ENCODE data around the gene ZNF768. TPM values are rescaled to one million over a fixed set of nuclear protein-coding genes. Genes with fewer than 3 reads are reported as not detected.

Gene ZNF768
- total RNA-seq, 2 experiments from 2014 or later = 8.3 to 9.2 TPM

DNA sequence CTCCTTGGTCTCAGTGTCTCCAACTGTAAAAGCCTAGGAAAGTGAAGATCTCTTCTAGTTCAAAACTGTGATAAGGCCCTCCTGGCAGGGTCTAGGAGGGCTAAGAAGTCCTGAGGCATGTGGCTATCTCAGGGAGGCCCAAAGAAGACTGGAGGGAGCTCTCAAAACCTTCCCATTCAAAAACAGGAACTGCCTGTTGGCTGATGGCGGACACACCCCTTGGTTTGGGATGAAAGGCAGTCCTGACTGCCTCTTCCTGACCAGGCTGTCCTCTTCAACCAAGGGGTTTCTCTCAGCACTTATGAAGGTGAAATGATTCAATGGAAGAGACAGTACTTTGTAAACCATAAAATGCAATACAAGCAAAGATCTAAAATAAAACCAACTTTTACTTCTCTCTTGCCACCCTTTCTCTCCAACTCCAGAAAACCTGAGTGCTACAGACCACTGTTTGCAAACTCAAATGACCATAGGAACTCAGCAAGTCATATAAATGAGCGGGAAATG, 27.1 kb upstream of the ZNF768 start:
- intact Hi-C loops (cut with micrococcal nuclease) = loop anchor here (10.0 kb wide), 1 partner anchor 459 kb away; the partner anchor contains the start of genes TBX6 and YPEL3

DNA sequence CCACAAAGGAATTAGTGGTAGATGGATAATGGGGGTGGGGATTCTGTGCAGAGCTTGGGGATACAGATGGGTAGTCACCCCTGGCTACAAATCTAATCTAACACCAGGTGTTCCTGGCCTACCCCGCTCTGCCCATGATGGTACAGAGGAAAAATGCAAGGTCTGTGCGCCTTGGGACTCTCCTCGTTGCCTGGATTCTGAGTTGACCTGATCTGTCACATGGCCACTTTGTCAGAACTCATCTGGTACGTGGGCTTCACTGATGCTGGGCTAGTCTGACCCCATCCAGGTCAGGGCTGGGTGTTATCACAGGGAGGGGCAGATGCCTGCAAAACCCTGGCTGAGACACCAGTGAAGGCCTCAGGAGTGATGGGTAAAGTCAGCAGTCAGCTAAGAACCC, 26.6 kb upstream of the ZNF768 start:
- no peak for DNase-seq
- Mint-ChIP-seq H3K36me3 (ENCODE audit: low read depth) (peaks cover 39% of the 10 kb centered on the region), H3K9me3 (no peaks in the 10 kb centered on the region), H3K27me3 (no peaks in the 10 kb centered on the region), H3K4me1 (ENCODE audit: low read depth) (peaks cover 59% of the 10 kb centered on the region), H3K4me3 (no peak overlapping the region), H3K27ac (peak overlapping the region; percentile 94)
- POLR2A ChIA-PET = interaction anchor here (0.6 to 2.2 kb wide), 7 partner anchors 13 to 155 kb away, joined by 3 to 17 read pairs (median 3); partner anchors contain the start of gene ZNF747
- CTCF ChIA-PET = interaction anchor here (1.2 kb wide), 1 partner anchor 33 kb away, joined by 3 read pairs; the partner anchor contains the start of gene ZNF785
- TF ChIP-seq, protein P1, sequence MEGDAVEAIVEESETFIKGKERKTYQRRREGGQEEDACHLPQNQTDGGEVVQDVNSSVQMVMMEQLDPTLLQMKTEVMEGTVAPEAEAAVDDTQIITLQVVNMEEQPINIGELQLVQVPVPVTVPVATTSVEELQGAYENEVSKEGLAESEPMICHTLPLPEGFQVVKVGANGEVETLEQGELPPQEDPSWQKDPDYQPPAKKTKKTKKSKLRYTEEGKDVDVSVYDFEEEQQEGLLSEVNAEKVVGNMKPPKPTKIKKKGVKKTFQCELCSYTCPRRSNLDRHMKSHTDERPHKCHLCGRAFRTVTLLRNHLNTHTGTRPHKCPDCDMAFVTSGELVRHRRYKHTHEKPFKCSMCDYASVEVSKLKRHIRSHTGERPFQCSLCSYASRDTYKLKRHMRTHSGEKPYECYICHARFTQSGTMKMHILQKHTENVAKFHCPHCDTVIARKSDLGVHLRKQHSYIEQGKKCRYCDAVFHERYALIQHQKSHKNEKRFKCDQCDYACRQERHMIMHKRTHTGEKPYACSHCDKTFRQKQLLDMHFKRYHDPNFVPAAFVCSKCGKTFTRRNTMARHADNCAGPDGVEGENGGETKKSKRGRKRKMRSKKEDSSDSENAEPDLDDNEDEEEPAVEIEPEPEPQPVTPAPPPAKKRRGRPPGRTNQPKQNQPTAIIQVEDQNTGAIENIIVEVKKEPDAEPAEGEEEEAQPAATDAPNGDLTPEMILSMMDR (IDR thresholded peaks at IDR 0.05) = no peak
- no peak for ATAC-seq
- intact Hi-C loops (cut with micrococcal nuclease) = loop anchor here (10.0 kb wide), 1 partner anchor 458 kb away; the partner anchor contains the start of genes TBX6 and YPEL3

More for the DNA sequence above, 27.1 kb upstream of the ZNF768 start:
- Mint-ChIP-seq H3K36me3 (ENCODE audit: low read depth) (peaks cover 39% of the 10 kb centered on the region), H3K27me3 (no peaks in the 10 kb centered on the region), H3K27ac (peak overlapping the region; percentile 94), H3K4me1 (ENCODE audit: low read depth) (peaks cover 58% of the 10 kb centered on the region), H3K9me3 (no peaks in the 10 kb centered on the region), H3K4me3 (no peak overlapping the region)
- ATAC-seq (no peak), DNase-seq (no peak)
- ChIA-PET POLR2A (interaction anchor here (0.6 to 2.2 kb wide), 4 partner anchors 12 to 25 kb away, joined by 3 to 17 read pairs (median 4); partner anchors contain the start of gene ZNF747), CTCF (interaction anchor here (1.1 to 1.2 kb wide), 2 partner anchors 14 to 32 kb away, joined by 3 read pairs; partner anchors contain the start of gene ZNF785)
- TF ChIP-seq, protein P1 (IDR thresholded peaks at IDR 0.05) = no peak

DNA sequence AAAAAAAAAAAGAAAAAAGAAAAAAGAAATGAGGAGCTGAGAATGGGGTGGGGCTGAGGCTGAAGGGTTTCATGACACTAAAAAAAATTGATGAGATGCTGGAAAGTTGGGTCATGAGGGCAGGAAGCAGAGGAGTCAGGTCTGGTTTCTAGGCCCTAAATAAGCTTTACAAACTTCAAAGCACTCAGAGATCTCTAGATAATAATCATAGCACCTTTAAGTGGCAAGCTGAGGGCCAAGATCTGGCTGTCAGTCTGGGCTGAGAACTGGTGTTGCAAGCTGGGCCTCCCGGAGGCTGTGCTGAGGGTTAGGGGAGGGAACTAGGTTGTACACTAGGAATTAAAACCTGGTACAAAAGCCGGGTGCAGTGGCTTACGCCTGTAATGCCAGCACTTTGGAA, 25.4 kb upstream of the ZNF768 start:
- POLR2A ChIA-PET = interaction anchor here (0.6 to 2.2 kb wide), 7 partner anchors 8 to 142 kb away, joined by 3 to 17 read pairs (median 4); partner anchors contain the start of gene ZNF747
- peaks cover 34% of the 10 kb centered on the region for H3K36me3 Mint-ChIP-seq (ENCODE audit: low read depth)
- TF ChIP-seq, protein P1 (IDR thresholded peaks at IDR 0.05) = no peak
- DNase-seq (peak; percentile 73), ATAC-seq (peak; percentile 86)
- peaks cover 59% of the 10 kb centered on the region for H3K4me1 Mint-ChIP-seq (ENCODE audit: low read depth)
- H3K27me3 Mint-ChIP-seq = no peaks in the 10 kb centered on the region
- intact Hi-C loops (cut with micrococcal nuclease) = loop anchor here (10.0 kb wide), 1 partner anchor 457 kb away; the partner anchor contains the start of genes TBX6 and YPEL3
- H3K4me3 Mint-ChIP-seq = peak overlapping the region; percentile 53
- peak overlapping the region; percentile 94 for H3K27ac Mint-ChIP-seq
- H3K9me3 Mint-ChIP-seq = no peaks in the 10 kb centered on the region
- CTCF ChIA-PET = interaction anchor here (1.0 to 1.6 kb wide), 3 partner anchors 16 to 145 kb away, joined by 3 to 11 read pairs (median 3); partner anchors contain the start of gene ITGAL

DNA sequence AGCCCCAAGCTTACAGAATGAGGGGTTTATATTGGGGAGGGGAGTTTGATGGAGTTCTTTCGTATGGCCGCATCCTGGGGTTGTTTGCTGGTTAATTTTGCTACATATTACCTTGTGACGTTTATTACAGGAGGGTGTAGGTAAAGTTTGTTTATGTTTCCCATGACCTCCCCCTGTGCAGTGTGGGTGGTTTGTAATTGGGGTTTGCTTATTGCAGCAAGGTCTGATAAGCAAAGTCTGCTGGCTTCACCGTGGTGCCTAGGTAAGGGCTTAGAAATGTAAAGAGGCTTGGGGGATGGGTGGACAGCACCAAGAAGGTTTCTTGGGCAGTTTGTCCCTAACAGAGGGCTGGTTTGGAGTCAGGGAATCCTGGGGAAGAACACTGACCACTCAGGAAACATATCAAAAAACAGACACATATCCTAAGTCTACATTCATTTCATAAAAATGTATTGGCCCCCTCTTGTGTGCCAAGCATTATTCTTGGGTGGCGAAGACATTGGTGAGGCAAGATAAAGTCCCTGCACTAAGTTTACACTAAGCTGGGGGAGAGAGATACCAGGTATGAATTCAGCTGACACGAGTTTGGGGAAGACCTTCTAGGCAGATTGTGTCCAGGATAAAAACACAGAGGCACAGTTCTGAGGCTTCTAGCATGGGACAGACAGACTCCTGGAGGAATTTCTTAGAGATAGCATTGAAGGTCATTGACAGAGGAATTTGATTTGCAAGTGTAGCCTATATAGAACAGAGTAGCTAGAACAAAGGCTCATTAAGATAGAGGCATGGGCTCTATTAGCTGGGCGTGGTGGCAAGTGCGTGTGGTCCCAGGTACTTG, 22.3 kb upstream of the ZNF768 start:
- CTCF ChIA-PET = interaction anchor here (0.7 kb wide), 1 partner anchor 67 kb away, joined by 3 read pairs; no protein-coding TSS in a partner anchor
- Mint-ChIP-seq H3K4me3 (no peak overlapping the region), H3K27ac (no peak overlapping the region), H3K27me3 (no peaks in the 10 kb centered on the region), H3K9me3 (no peaks in the 10 kb centered on the region), H3K36me3 (ENCODE audit: low read depth) (peaks cover 17% of the 10 kb centered on the region), H3K4me1 (ENCODE audit: low read depth) (peaks cover 39% of the 10 kb centered on the region)
- POLR2A ChIA-PET = interaction anchor here (0.6 to 1.8 kb wide), 4 partner anchors 9 to 40 kb away, joined by 4 to 16 read pairs (median 4); partner anchors contain the start of gene ZNF747
- no peak for DNase-seq
- intact Hi-C loops (cut with micrococcal nuclease) = no loop called here
- no peak for ATAC-seq
- TF ChIP-seq, protein P1 (IDR thresholded peaks at IDR 0.05) = no peak

All from activated CD8-positive, alpha-beta T cell treated with anti-CD3 and anti-CD28 coated beads for 36 hours (primary cell).